DMS 273 (cell line): Measurements from ENCODE around the gene OPN3.
"Not testable (repeated sequence)": the region's sequence is repeated elsewhere in the genome, so short reads cannot be mapped to it uniquely, and the experiment has no call there.

Experiments
- DNase-seq: peaks from one replicate; lab custom pipeline; 2025; ENCODE audit not compliant: unreplicated experiment; lab: John Stamatoyannopoulos, UW

OPN3 gene

GRCh38 chr1:241640149-241640866, at the start of gene OPN3, which contains the start of gene CHML:
Gene OPN3, minus strand, starts transcription at chr1:241640369. Its CDS starts 115 bp downstream, at chr1:241640254.
Gene CHML, minus strand, starts transcription at chr1:241640369. Its CDS starts 4,603 bp downstream, at chr1:241635766.
- DNase-seq = peak; percentile 97

GRCh38 chr1:241688940-241689368, 48.8 kb upstream of the OPN3 start:
- DNase-seq = no peak

- no peak for DNase-seq
These were observed 43.9 kb upstream of the OPN3 start for GRCh38 chr1:241684108-241684507.

- DNase-seq = no peak
These were observed 42.8 kb upstream of the OPN3 start for GRCh38 chr1:241682921-241683320.

- not testable (repeated sequence) for DNase-seq
These were observed 41.8 kb upstream of the OPN3 start for GRCh38 chr1:241681861-241682448.

GRCh38 chr1:241679961-241680360, 39.8 kb upstream of the OPN3 start:
- DNase-seq = no peak

- no peak for DNase-seq
These were observed 39.2 kb upstream of the OPN3 start for GRCh38 chr1:241679404-241679803.

GRCh38 chr1:241678536-241678935, 38.4 kb upstream of the OPN3 start:
- DNase-seq = peak; percentile 26

- no peak for DNase-seq
These were observed 37.0 kb upstream of the OPN3 start for GRCh38 chr1:241677201-241677600.

GRCh38 chr1:241675983-241676382, 35.8 kb upstream of the OPN3 start:
- no peak for DNase-seq

- DNase-seq = no peak
These were observed 34.7 kb upstream of the OPN3 start for GRCh38 chr1:241674805-241675384.

- no peak for DNase-seq
These were observed 32.1 kb upstream of the OPN3 start for GRCh38 chr1:241672301-241672700.

GRCh38 chr1:241666419-241666818, 26.2 kb upstream of the OPN3 start:
- no peak for DNase-seq

GRCh38 chr1:241660424-241660972, 20.3 kb upstream of the OPN3 start:
- no peak for DNase-seq

- not testable (repeated sequence) for DNase-seq
These were observed 18.8 kb upstream of the OPN3 start for GRCh38 chr1:241659016-241659415.

GRCh38 chr1:241658081-241658793, 18.1 kb upstream of the OPN3 start:
- no peak for DNase-seq

GRCh38 chr1:241654641-241655040, 14.5 kb upstream of the OPN3 start:
- DNase-seq = no peak

- no peak for DNase-seq
These were observed 13.8 kb upstream of the OPN3 start for GRCh38 chr1:241654019-241654418.

- DNase-seq = no peak
These were observed 11.8 kb upstream of the OPN3 start, which contains the start of gene WDR64 for GRCh38 chr1:241652012-241652411. Gene WDR64, plus strand, starts transcription at chr1:241652281. Its CDS starts 204 bp downstream, at chr1:241652485.

GRCh38 chr1:241648159-241648558, 8.0 kb upstream of the OPN3 start:
- no peak for DNase-seq

- no peak for DNase-seq
These were observed 7.5 kb upstream of the OPN3 start for GRCh38 chr1:241647658-241648057.
